ENCODE measurements around the gene TUBB1. TPM values are rescaled to one million over a fixed set of nuclear protein-coding genes. Genes with fewer than 3 reads are reported as not detected.

Gene TUBB1
- total and polyA plus RNA-seq, 2 of the 4 experiments (the other 2 are of a cell fraction), result not detected

DNA sequence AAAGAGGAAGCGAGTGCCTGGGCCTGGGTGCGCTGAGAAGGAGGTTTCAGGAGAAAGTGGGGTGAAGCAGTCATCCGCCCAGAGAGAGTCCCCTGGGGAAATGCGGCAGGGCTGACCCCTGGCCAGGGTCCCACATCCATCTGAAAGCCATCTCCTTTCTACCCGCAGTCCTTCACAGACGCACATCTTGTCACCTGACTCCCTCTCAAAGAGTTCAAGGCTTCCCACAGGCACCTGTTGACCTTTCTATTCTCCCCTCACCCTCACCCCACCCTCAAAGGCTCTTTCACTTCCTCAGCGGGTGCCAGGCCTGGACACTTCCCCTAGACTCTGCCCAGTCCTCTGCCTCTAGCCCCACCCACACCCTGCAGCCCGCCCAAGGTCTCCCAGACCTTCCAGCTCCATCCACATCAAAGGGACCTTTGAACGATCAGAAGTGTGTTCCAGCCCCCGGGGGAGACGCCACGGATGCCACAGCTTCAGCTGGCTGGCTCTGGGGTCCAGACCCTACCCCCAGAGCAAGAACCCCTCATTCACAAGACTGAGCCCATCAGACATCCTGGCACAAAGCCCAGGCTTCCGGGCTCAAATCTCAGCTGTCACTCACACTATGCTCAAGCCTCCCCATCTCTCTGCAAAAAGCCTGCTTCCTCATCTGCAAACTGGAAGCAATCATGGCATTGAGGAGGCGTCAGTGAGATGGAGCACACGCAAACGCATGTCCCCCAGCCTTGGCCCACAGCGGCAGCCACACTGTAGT, 14.3 kb upstream of the TUBB1 start:
- no peak for DNase-seq
- Histone ChIP-seq H2BK20ac (ENCODE audit: low read depth, low read length) (no peak overlapping the region), H2BK15ac (ENCODE audit: low read depth, low read length) (no peak overlapping the region), H3K23ac (ENCODE audit: low read depth, low read length) (peak overlapping the region; percentile 29), H3K9ac (ENCODE audit: low read depth, low read length) (no peak overlapping the region), H3K27ac (ENCODE audit: insufficient read depth, low read length) (no peak overlapping the region), H3K4me3 (ENCODE audit: insufficient read depth, low read depth, low read length) (no peak overlapping the region), H2BK120ac (ENCODE audit: low read depth, low read length) (no peak overlapping the region), H3K79me1 (ENCODE audit: low read depth in 1 of 2, low read length in 2 of 2) (peaks cover 10 to 35% of the 10 kb centered on the region in 2 experiments; a peak in 3 of 4 replicates), H3K14ac (replicated peaks; ENCODE audit: low read depth, low read length) (no peak overlapping the region; the same call in 1 of the 2 replicates), H3K9me3 (ENCODE audit: control insufficient read depth, insufficient read depth, low read length) (no peaks in the 10 kb centered on the region), H3K4me2 (ENCODE audit: low read depth, low read length) (peak overlapping the region; percentile 35; the same call in 1 of the 2 replicates), H2AK5ac (ENCODE audit: low read depth, low read length) (no peak overlapping the region), H3K36me3 (ENCODE audit: control insufficient read depth, insufficient read depth, low read length) (peaks cover 7% of the 10 kb centered on the region), H2AK9ac (replicated peaks; ENCODE audit: low read depth, low read length, poor library complexity) (no peak overlapping the region), H4K8ac (ENCODE audit: low read depth in 2 of 2, low read length in 2 of 2) (no peak overlapping the region), H4K20me1 (ENCODE audit: insufficient read depth, low read length) (no peaks in the 10 kb centered on the region; the same call in 1 of the 2 replicates), H3K4ac (ENCODE audit: low read depth, low read length) (no peak overlapping the region), H3K4me1 (ENCODE audit: control insufficient read depth, insufficient read depth, low read length) (peaks cover 12% of the 10 kb centered on the region), H4K5ac (ENCODE audit: low read depth, low read length) (no peak overlapping the region), H3K18ac (ENCODE audit: low read depth, low read length) (no peak overlapping the region), H2BK5ac (ENCODE audit: low read depth, low read length, poor library complexity, severe bottlenecking) (no peak overlapping the region), H4K91ac (ENCODE audit: insufficient read depth, low read depth, low read length) (no peak overlapping the region), H3K9me1 (ENCODE audit: insufficient read depth, low read length) (peaks cover 11% of the 10 kb centered on the region; the same call in 1 of the 2 replicates), H3K56ac (ENCODE audit: extremely low read depth, insufficient read depth, low read length) (no peak overlapping the region), H2AFZ (replicated peaks; ENCODE audit: low read length, poor library complexity) (no peak overlapping the region), H3K27me3 (ENCODE audit: control insufficient read depth, insufficient read depth, low read length) (no peaks in the 10 kb centered on the region)
- CTCF ChIA-PET, result no interaction called here
- dilution Hi-C loops (cut with HindIII; ENCODE audit: low sequenced_read_pairs, unreplicated experiment) (no loop called here), intact Hi-C loops (cut with micrococcal nuclease) (no loop called here), in situ Hi-C loops (cut with MboI; ENCODE audit: low sequenced_read_pairs) (no loop called here)
- POLR2A ChIA-PET (ENCODE audit: unreplicated experiment), result no interaction called here
- TF ChIP-seq CEBPB (IDR thresholded peaks at IDR 0.05; ENCODE audit: low read depth, low read length), result no peak
- TF ChIP-seq RCOR1 (IDR thresholded peaks at IDR 0.05; ENCODE audit: insufficient replicate concordance, low read length), result no peak
- TF ChIP-seq BHLHE40 (IDR thresholded peaks at IDR 0.05; ENCODE audit: low read depth, low read length), result no peak
- no peak for TF ChIP-seq FOS (IDR thresholded peaks at IDR 0.05; ENCODE audit: low read depth, low read length)
- no peak for TF ChIP-seq MXI1 (IDR thresholded peaks at IDR 0.05; ENCODE audit: borderline replicate concordance, low read depth, low read length)
- TF ChIP-seq MAFK (IDR thresholded peaks at IDR 0.05; ENCODE audit: low read depth, low read length), result no peak
- TF ChIP-seq CTCF (conservative IDR thresholded peaks at IDR 0.05; ENCODE audit: low read depth, low read length), result no peak
- no peak for TF ChIP-seq RFX5 (IDR thresholded peaks at IDR 0.05; ENCODE audit: low read depth, low read length)
- TF ChIP-seq ELK1 (IDR thresholded peaks at IDR 0.05; ENCODE audit: borderline replicate concordance, low read depth, low read length), result no peak
- no peak for TF ChIP-seq POLR2A (IDR thresholded peaks at IDR 0.05; ENCODE audit: low read depth, low read length)
- TF ChIP-seq MAZ (IDR thresholded peaks at IDR 0.05; ENCODE audit: borderline replicate concordance, low read depth, low read length), result no peak
- TF ChIP-seq NFE2L2 (IDR thresholded peaks at IDR 0.05; ENCODE audit: low read depth, low read length), result no peak
- TF ChIP-seq SMC3 (IDR thresholded peaks at IDR 0.05; ENCODE audit: low read depth, low read length), result no peak
- WGBS, 2 experiments (ENCODE audit: extremely low coverage in 2 of 2, insufficient read length in 1 of 2), result 53% methylated on average over 12 of the region's 17 CpGs; no CpG with 5 or more reads in 1 of the 2 experiments
- BruUV-seq (replicated peaks), result no TSS peak
- ATAC-seq (ENCODE audit: low read depth), result no peak

Measured in IMR-90 (cell line).